ENCODE data around the gene LGR6. TPM values are rescaled to one million over a fixed set of nuclear protein-coding genes. Genes with fewer than 3 reads are reported as not detected.

The LGR6 gene
- total RNA-seq, 4 donors from 2014 or later, result 0.53 to 3.3 (median 2.3) TPM

DNA sequence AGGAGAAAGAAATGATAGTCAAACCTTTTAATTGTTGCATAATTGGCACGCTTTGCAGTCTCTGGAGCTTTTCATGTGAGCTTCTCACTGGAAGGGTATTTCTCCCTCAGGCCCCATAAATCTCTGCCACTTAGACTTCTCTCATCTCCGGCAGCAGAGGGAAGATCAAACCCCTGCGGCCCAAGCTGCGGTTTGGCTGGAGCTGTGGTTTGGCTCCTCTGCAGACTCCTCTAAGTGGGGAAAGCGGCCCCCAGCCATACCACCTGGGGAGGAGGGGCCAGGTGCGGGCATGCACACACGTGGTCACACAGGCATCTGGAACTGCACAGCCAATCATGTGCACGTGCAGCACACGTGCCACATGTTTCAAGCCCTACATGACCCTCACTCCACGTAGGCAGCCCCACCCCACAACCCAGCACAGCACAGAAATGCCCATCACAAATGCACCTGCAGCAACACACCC, 89.8 kb downstream of the LGR6 start:
- TF ChIP-seq POLR2A (IDR thresholded peaks at IDR 0.05), result no peak
- no peak for TF ChIP-seq CTCF (IDR thresholded peaks at IDR 0.05)
- Histone ChIP-seq H3K36me3 (no peaks in the 10 kb centered on the region), H3K9me3 (no peaks in the 10 kb centered on the region), H3K27ac (no peak overlapping the region), H3K27me3 (no peaks in the 10 kb centered on the region), H3K4me3 (no peak overlapping the region), H3K4me1 (no peaks in the 10 kb centered on the region)
- DNase-seq, result peak in 2 of 3 donors; percentile 23 to 59

DNA sequence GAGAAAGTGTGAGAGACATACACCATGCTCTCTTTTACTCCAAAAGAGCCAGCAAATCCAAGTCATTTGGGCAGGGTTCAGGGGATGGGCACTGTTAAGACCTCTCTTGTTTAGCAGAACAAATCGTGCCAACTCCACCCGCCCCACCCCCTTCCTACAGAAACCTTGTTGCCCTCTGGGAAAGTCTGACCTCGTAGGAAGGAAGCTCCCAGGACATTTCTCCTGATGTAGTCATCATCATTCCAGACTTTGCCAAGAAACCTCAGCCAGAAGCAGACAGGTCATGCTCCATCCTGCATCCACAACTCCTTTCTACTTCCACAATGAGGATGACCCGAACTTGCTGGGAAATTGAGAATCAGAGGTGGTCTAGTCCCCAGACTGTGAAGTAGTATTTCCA, 90.4 kb downstream of the LGR6 start:
- no peak overlapping the region for H3K4me3 ChIP-seq
- H3K27ac ChIP-seq, result no peak overlapping the region
- no peaks in the 10 kb centered on the region for H3K9me3 ChIP-seq
- no peaks in the 10 kb centered on the region for H3K4me1 ChIP-seq
- no peaks in the 10 kb centered on the region for H3K36me3 ChIP-seq
- TF ChIP-seq POLR2A (IDR thresholded peaks at IDR 0.05), result no peak
- TF ChIP-seq CTCF (IDR thresholded peaks at IDR 0.05), result no peak
- no peaks in the 10 kb centered on the region for H3K27me3 ChIP-seq
- DNase-seq, result no peak

DNA sequence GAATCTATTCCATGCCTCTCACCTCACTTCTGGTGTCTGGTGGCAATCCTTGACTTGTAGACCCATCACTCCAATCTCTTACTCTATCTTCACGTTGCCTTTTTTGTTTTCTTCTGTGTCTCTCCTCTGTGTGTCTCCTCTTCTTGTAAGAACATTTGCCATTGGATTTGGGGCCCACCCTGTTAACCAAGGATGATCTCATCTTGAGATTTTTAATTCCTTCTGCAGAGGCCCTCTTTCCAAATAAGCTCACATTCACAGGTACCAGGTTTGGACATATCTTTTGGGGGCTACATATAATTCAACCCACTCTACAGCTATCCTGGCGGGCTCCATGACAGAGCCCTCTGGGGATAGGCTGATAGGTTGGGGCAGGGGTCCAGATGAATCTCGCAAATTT, 92.3 kb downstream of the LGR6 start:
- DNase-seq, result no peak
- no peaks in the 10 kb centered on the region for H3K36me3 ChIP-seq
- TF ChIP-seq POLR2A (IDR thresholded peaks at IDR 0.05) (no peak), CTCF (IDR thresholded peaks at IDR 0.05) (no peak)
- no peaks in the 10 kb centered on the region for H3K9me3 ChIP-seq
- H3K4me3 ChIP-seq, result no peak overlapping the region
- no peak overlapping the region for H3K27ac ChIP-seq
- no peaks in the 10 kb centered on the region for H3K4me1 ChIP-seq
- no peaks in the 10 kb centered on the region for H3K27me3 ChIP-seq

DNA sequence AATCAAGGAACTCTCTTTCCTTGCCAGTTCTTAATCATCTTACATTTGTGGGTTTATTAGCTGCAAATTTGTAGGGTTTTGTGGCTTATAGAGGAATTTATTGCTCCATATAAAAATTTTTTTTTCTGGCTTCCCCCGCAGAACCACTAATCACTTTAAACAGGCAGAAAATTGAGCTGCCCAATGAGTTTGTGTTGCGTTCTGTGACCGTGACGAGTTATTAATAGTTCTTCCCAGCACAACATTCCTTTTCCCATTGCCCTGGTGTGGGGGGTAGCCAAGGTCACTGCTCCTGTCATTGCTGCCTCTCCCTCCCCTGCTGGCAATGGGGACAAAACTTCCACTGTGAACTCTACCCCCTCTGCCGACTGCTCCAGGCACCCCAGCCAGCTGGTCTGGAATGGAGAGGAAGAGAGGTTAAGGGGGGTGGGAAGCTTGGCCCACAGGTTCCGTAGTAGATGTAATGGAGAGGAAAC, 93.1 kb downstream of the LGR6 start:
- no peak for DNase-seq
- H3K9me3 ChIP-seq, result no peaks in the 10 kb centered on the region
- no peaks in the 10 kb centered on the region for H3K4me1 ChIP-seq
- no peaks in the 10 kb centered on the region for H3K27me3 ChIP-seq
- no peaks in the 10 kb centered on the region for H3K36me3 ChIP-seq
- no peak overlapping the region for H3K4me3 ChIP-seq
- no peak overlapping the region for H3K27ac ChIP-seq
- no peak for TF ChIP-seq POLR2A (IDR thresholded peaks at IDR 0.05)
- no peak for TF ChIP-seq CTCF (IDR thresholded peaks at IDR 0.05)

DNA sequence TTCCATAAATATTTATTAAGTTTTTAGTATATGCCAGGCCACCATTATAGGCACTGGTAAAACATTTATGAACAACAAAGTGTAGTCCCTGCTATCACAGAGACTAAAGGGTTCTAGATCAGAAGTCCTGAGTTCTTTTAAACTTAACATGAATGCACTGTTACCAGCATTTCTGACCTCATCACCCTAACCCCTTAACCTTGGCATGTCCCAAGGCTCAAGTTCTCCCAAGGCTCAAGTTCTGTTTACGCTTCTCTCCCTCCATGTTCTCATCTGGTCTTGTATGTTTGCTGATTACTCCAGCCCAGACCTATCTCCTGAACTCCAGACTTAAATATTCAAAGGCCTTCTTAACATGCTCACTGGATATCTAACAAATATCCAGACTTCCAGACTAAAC, 93.6 kb downstream of the LGR6 start:
- TF ChIP-seq CTCF (IDR thresholded peaks at IDR 0.05) (no peak), POLR2A (IDR thresholded peaks at IDR 0.05) (no peak)
- H3K9me3 ChIP-seq, result no peaks in the 10 kb centered on the region
- no peaks in the 10 kb centered on the region for H3K4me1 ChIP-seq
- no peaks in the 10 kb centered on the region for H3K27me3 ChIP-seq
- H3K27ac ChIP-seq, result no peak overlapping the region
- no peaks in the 10 kb centered on the region for H3K36me3 ChIP-seq
- no peak for DNase-seq
- H3K4me3 ChIP-seq, result no peak overlapping the region

GRCh38 chr1:202288177-202288576, 94.6 kb downstream of the LGR6 start:
- H3K36me3 ChIP-seq, result no peaks in the 10 kb centered on the region
- no peaks in the 10 kb centered on the region for H3K27me3 ChIP-seq
- TF ChIP-seq POLR2A (IDR thresholded peaks at IDR 0.05) (no peak), CTCF (IDR thresholded peaks at IDR 0.05) (no peak)
- no peaks in the 10 kb centered on the region for H3K4me1 ChIP-seq
- H3K9me3 ChIP-seq, result no peaks in the 10 kb centered on the region
- H3K4me3 ChIP-seq, result no peak overlapping the region
- DNase-seq, result no peak
- no peak overlapping the region for H3K27ac ChIP-seq

All from Peyer's patch (tissue), 4 donors.